Peyer's patch (tissue), 4 donors: ENCODE measurements around the gene PGM1. TPM values are rescaled to one million over a fixed set of nuclear protein-coding genes. Genes with fewer than 3 reads are reported as not detected.

Experiments
- DNase-seq, 3 donors: peaks; one replicate each; pipeline ENCODE4 v3.0.0-alpha.2; 2017 to 2019
- H3K27ac ChIP-seq, 4 donors: fragments of 200-600 bp; sonication (generic); one replicate each; pipeline ENCODE4 v1.5.1; 2016 to 2019
- H3K27me3 ChIP-seq, 2 donors: fragments of 200-600 bp; sonication (generic); one replicate each; pipeline ENCODE4 v1.5.1; 2019
- H3K36me3 ChIP-seq, 3 donors: fragments of 200-600 bp; sonication (generic); one replicate each; pipeline ENCODE4 v1.5.1; 2016 to 2019
- H3K4me1 ChIP-seq, 4 donors: fragments of 200-600 bp; sonication (generic); one replicate each; pipeline ENCODE4 v1.5.1; 2016 to 2019
- H3K4me3 ChIP-seq, 4 donors: fragments of 200-600 bp; sonication (generic); 1 replicate in 3 of 4; 2 replicates in 1 of 4; pipeline ENCODE4 v1.5.1; 2016 to 2019; ENCODE audit warnings: mild to moderate bottlenecking in 1 of 4
- H3K9me3 ChIP-seq, 4 donors: fragments of 200-600 bp; sonication (generic); one replicate each; pipeline ENCODE4 v1.5.1; 2016 to 2019; ENCODE audit warnings: mild to moderate bottlenecking in 1 of 4
- CTCF ChIP-seq, 6 experiments: fragments of 450-650 bp in 4 of 6; fragments of 200-600 bp in 2 of 6; sonication (generic) in 1 of 6; IDR thresholded peaks; one replicate each; pipeline ENCODE4 v1.5.1; 2017 to 2019; ENCODE audit warnings: antibody characterized with exemption in 6 of 6, mild to moderate bottlenecking in 3 of 6, moderate library complexity in 1 of 6
- POLR2A ChIP-seq, 2 donors: fragments of 450-650 bp; IDR thresholded peaks; one replicate each; pipeline ENCODE4 v1.5.1; 2017; ENCODE audit warnings: antibody characterized with exemption in 2 of 2, mild to moderate bottlenecking in 2 of 2, moderate library complexity in 2 of 2
- small RNA-seq, 2 donors: library from RNA; depleted of rRNA; stranded (forward); fragments of <200 nt; gene quantifications; one replicate each; pipeline ENCODE3, GENCODE V24; 2016
- total RNA-seq, 4 donors: library from RNA; depleted of rRNA; stranded (reverse); fragments of >200 nt; gene quantifications; one replicate each; pipeline ENCODE4 v1.1.0, GENCODE V29; 2016

Gene PGM1
- total RNA-seq, 4 donors from 2014 or later: 62.7 to 97.2 (median 75.3) TPM

GRCh38 chr1:63709267-63709828 lies 116.1 kb downstream of the PGM1 start:
- H3K4me1 ChIP-seq: peaks cover 0 to 2% (median 0%) of the 10 kb centered on the region in 4 donors
- TF ChIP-seq POLR2A (IDR thresholded peaks at IDR 0.05): no peak
- TF ChIP-seq CTCF (IDR thresholded peaks at IDR 0.05): no peak

More at GRCh38 chr1:63709267-63709828, 116.1 kb downstream of the PGM1 start:
- DNase-seq: no peak
- no peak overlapping the region for H3K4me3 ChIP-seq
- no peaks in the 10 kb centered on the region for H3K36me3 ChIP-seq
- H3K27me3 ChIP-seq: no peaks in the 10 kb centered on the region
- H3K9me3 ChIP-seq: no peaks in the 10 kb centered on the region
- no peak overlapping the region for H3K27ac ChIP-seq

Small RNAs within 50 kb of the gene (small RNA-seq; reads per million reads assigned to genes)
- gene RF02105 (0 reads per million in 2 donors), gene RF02106 (0 reads per million in 2 donors), gene RF02107 (0 reads per million in 2 donors), gene RF02108 (0 reads per million in 2 donors), gene RF02109 (0 reads per million in 2 donors), gene RF02110 (0 reads per million in 2 donors)

Other genes with a start within 250 kb of the PGM1 start
- 10 to 100 TPM; 10.8 to 46.2 (median 20.7) TPM for gene ALG6, start 225.8 kb upstream of the PGM1 start, total RNA-seq
- gene ITGB3BP, start 70.2 kb upstream of the PGM1 start, total RNA-seq: 10 to 100 TPM in 1 of 4 donors, 1 to 10 TPM in 3; 4.7 to 42.9 (median 5.7) TPM
- gene EFCAB7, start 69.9 kb upstream of the PGM1 start, total RNA-seq: 10 to 100 TPM in 1 of 4 donors, 1 to 10 TPM in 3; 2.1 to 10.7 (median 5.3) TPM
- 1 to 10 TPM; 1.2 to 7.4 (median 4.7) TPM for gene ROR1, start 180.6 kb downstream of the PGM1 start, total RNA-seq